ENCODE results near the gene AHCY.

- TF ChIP-seq GATA2 (IDR thresholded peaks at IDR 0.05; ENCODE audit: low read depth, low read length) = no peak
- TF ChIP-seq GATA3 (IDR thresholded peaks at IDR 0.05; ENCODE audit: low read depth, low read length) = no peak
Observed at GRCh38 chr20:34292496-34292895, 10.7 kb downstream of the AHCY start.
